Measurements from ENCODE around the gene PLS3. TPM values are rescaled to one million over a fixed set of nuclear protein-coding genes. Genes with fewer than 3 reads are reported as not detected.

PLS3 gene, protein sequence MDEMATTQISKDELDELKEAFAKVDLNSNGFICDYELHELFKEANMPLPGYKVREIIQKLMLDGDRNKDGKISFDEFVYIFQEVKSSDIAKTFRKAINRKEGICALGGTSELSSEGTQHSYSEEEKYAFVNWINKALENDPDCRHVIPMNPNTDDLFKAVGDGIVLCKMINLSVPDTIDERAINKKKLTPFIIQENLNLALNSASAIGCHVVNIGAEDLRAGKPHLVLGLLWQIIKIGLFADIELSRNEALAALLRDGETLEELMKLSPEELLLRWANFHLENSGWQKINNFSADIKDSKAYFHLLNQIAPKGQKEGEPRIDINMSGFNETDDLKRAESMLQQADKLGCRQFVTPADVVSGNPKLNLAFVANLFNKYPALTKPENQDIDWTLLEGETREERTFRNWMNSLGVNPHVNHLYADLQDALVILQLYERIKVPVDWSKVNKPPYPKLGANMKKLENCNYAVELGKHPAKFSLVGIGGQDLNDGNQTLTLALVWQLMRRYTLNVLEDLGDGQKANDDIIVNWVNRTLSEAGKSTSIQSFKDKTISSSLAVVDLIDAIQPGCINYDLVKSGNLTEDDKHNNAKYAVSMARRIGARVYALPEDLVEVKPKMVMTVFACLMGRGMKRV
- 132 TPM for polyA plus RNA-seq (2013, experiment 1 of 2)
- polyA plus RNA-seq (2013, experiment 2 of 2): 135 TPM

- peak; percentile 89 for DNase-seq
- peak within 1 kb of the TSS; percentile 43 for H4K91ac ChIP-seq (ENCODE audit: low read length)
- peak within 1 kb of the TSS in 1 of 2 experiments; percentile 53 for H3K14ac ChIP-seq (ENCODE audit: low read length in 2 of 2)
- peak within 1 kb of the TSS in 1 of 2 experiments; percentile 54 for H2BK12ac ChIP-seq (ENCODE audit: low read length in 2 of 2)
- no peak within 1 kb of the TSS for H2AK5ac ChIP-seq (ENCODE audit: low read length, severe bottlenecking)
- WGBS: 0% methylated on average over 11 of the region's 40 CpGs
- H3K27me3 ChIP-seq (ENCODE audit: control insufficient read depth in 1 of 2, insufficient read depth in 1 of 2, low read length in 2 of 2): peaks cover 0 to 33% of the 10 kb centered on the region in 2 experiments
- peak within 1 kb of the TSS; percentile 52 for H2BK15ac ChIP-seq (ENCODE audit: low read depth, poor library complexity, severe bottlenecking)
- peak within 1 kb of the TSS; percentile 60 for H3K4me2 ChIP-seq (ENCODE audit: low read length, poor library complexity, severe bottlenecking)
- H3K18ac ChIP-seq (ENCODE audit: low read depth in 1 of 2, low read length in 2 of 2): peak within 1 kb of the TSS; percentile 91 to 97
- H3K9me3 ChIP-seq (ENCODE audit: control insufficient read depth, low read length): no peaks in the 10 kb centered on the region
- H3K79me1 ChIP-seq (replicated peaks; ENCODE audit: low read length, poor library complexity, severe bottlenecking): no peaks in the 10 kb centered on the region
- peak within 1 kb of the TSS; percentile 92 for H3K27ac ChIP-seq (ENCODE audit: low read length, poor library complexity, severe bottlenecking)
- H3K36me3 ChIP-seq (ENCODE audit: control insufficient read depth in 1 of 2, insufficient read depth in 2 of 2, low read depth in 1 of 2, low read length in 2 of 2): no peaks in the 10 kb centered on the region
- peak within 1 kb of the TSS; percentile 94 for H3K9ac ChIP-seq (ENCODE audit: low read length)
- peak within 1 kb of the TSS; percentile 58 for H2BK120ac ChIP-seq (ENCODE audit: low read depth, low read length)
- H3K4me3 ChIP-seq (ENCODE audit: insufficient read depth in 1 of 2, low read depth in 1 of 2, low read length in 2 of 2): peak within 1 kb of the TSS; percentile 62 to 83
- H4K8ac ChIP-seq (ENCODE audit: low read length): peak within 1 kb of the TSS; percentile 84
- peak within 1 kb of the TSS; percentile 42 for H2AFZ ChIP-seq (ENCODE audit: low read depth, low read length)
- H3K23ac ChIP-seq (ENCODE audit: low read length in 2 of 2): peak within 1 kb of the TSS in 1 of 2 experiments; percentile 24
- H3K4me1 ChIP-seq (ENCODE audit: control insufficient read depth, insufficient read depth, low read depth, low read length): no peaks in the 10 kb centered on the region
- peak within 1 kb of the TSS; percentile 33 for H2BK5ac ChIP-seq (ENCODE audit: low read depth, low read length, poor library complexity, severe bottlenecking)
- H3K4ac ChIP-seq (ENCODE audit: low read depth in 1 of 2, low read length in 2 of 2): peak within 1 kb of the TSS; percentile 51 to 82
Observed at GRCh38 chrX:115560978-115561604, at the start of gene PLS3. Gene PLS3 (plus strand): TSS chrX:115561174. CDS start chrX:115610251, 49,077 bp downstream.

GRCh38 chrX:115518113-115518512 lies 42.9 kb upstream of the PLS3 start:
- no peak overlapping the region for H4K91ac ChIP-seq (ENCODE audit: low read length)
- no peak overlapping the region for H3K4ac ChIP-seq (ENCODE audit: low read depth in 1 of 2, low read length in 2 of 2)
- no CpG with 5 or more reads among the region's 2 CpGs for WGBS

GRCh38 chrX:115521741-115522140 lies 39.2 kb upstream of the PLS3 start:
- Histone ChIP-seq H2BK5ac (ENCODE audit: low read depth, low read length, poor library complexity, severe bottlenecking) (no peak overlapping the region), H3K9me3 (ENCODE audit: control insufficient read depth, low read length) (no peaks in the 10 kb centered on the region), H3K79me1 (replicated peaks; ENCODE audit: low read length, poor library complexity, severe bottlenecking) (no peaks in the 10 kb centered on the region), H3K27ac (ENCODE audit: low read length, poor library complexity, severe bottlenecking) (no peak overlapping the region), H4K91ac (ENCODE audit: low read length) (no peak overlapping the region), H3K23ac (ENCODE audit: low read length in 2 of 2) (no peak overlapping the region), H2AFZ (ENCODE audit: low read depth, low read length) (no peak overlapping the region), H3K36me3 (ENCODE audit: control insufficient read depth in 1 of 2, insufficient read depth in 2 of 2, low read depth in 1 of 2, low read length in 2 of 2) (no peaks in the 10 kb centered on the region), H3K18ac (ENCODE audit: low read depth in 1 of 2, low read length in 2 of 2) (no peak overlapping the region), H3K4me2 (ENCODE audit: low read length, poor library complexity, severe bottlenecking) (no peak overlapping the region), H3K14ac (ENCODE audit: low read length in 2 of 2) (no peak overlapping the region), H3K27me3 (ENCODE audit: control insufficient read depth in 1 of 2, insufficient read depth in 1 of 2, low read length in 2 of 2) (peaks cover 0 to 3% of the 10 kb centered on the region in 2 experiments), H3K4ac (ENCODE audit: low read depth in 1 of 2, low read length in 2 of 2) (no peak overlapping the region), H3K4me3 (ENCODE audit: insufficient read depth in 1 of 2, low read depth in 1 of 2, low read length in 2 of 2) (no peak overlapping the region), H2BK120ac (ENCODE audit: low read depth, low read length) (no peak overlapping the region), H3K4me1 (ENCODE audit: control insufficient read depth, insufficient read depth, low read depth, low read length) (no peaks in the 10 kb centered on the region), H2BK15ac (ENCODE audit: low read depth, poor library complexity, severe bottlenecking) (no peak overlapping the region), H2BK12ac (ENCODE audit: low read length in 2 of 2) (no peak overlapping the region), H4K8ac (ENCODE audit: low read length) (no peak overlapping the region), H2AK5ac (ENCODE audit: low read length, severe bottlenecking) (no peak overlapping the region), H3K9ac (ENCODE audit: low read length) (no peak overlapping the region)
- no CpG with 5 or more reads among the region's 1 CpG for WGBS
- DNase-seq: peak; percentile 22

More at GRCh38 chrX:115518113-115518512, 42.9 kb upstream of the PLS3 start:
- no peak overlapping the region for H3K27ac ChIP-seq (ENCODE audit: low read length, poor library complexity, severe bottlenecking)
- no peak overlapping the region for H2BK5ac ChIP-seq (ENCODE audit: low read depth, low read length, poor library complexity, severe bottlenecking)
- H2BK120ac ChIP-seq (ENCODE audit: low read depth, low read length): no peak overlapping the region
- no peak overlapping the region for H2AFZ ChIP-seq (ENCODE audit: low read depth, low read length)
- no peak for DNase-seq
- no peak overlapping the region for H3K23ac ChIP-seq (ENCODE audit: low read length in 2 of 2)
- no peak overlapping the region for H2BK15ac ChIP-seq (ENCODE audit: low read depth, poor library complexity, severe bottlenecking)
- no peaks in the 10 kb centered on the region for H3K36me3 ChIP-seq (ENCODE audit: control insufficient read depth in 1 of 2, insufficient read depth in 2 of 2, low read depth in 1 of 2, low read length in 2 of 2)
- no peak overlapping the region for H3K18ac ChIP-seq (ENCODE audit: low read depth in 1 of 2, low read length in 2 of 2)
- no peaks in the 10 kb centered on the region for H3K79me1 ChIP-seq (replicated peaks; ENCODE audit: low read length, poor library complexity, severe bottlenecking)
- H3K4me3 ChIP-seq (ENCODE audit: insufficient read depth in 1 of 2, low read depth in 1 of 2, low read length in 2 of 2): no peak overlapping the region
- peaks cover 0 to 12% of the 10 kb centered on the region in 2 experiments for H3K27me3 ChIP-seq (ENCODE audit: control insufficient read depth in 1 of 2, insufficient read depth in 1 of 2, low read length in 2 of 2)
- H2AK5ac ChIP-seq (ENCODE audit: low read length, severe bottlenecking): no peak overlapping the region
- no peak overlapping the region for H4K8ac ChIP-seq (ENCODE audit: low read length)
- H3K4me1 ChIP-seq (ENCODE audit: control insufficient read depth, insufficient read depth, low read depth, low read length): no peaks in the 10 kb centered on the region
- H3K9ac ChIP-seq (ENCODE audit: low read length): no peak overlapping the region
- H3K14ac ChIP-seq (ENCODE audit: low read length in 2 of 2): no peak overlapping the region
- no peak overlapping the region for H3K4me2 ChIP-seq (ENCODE audit: low read length, poor library complexity, severe bottlenecking)
- no peak overlapping the region for H2BK12ac ChIP-seq (ENCODE audit: low read length in 2 of 2)
- H3K9me3 ChIP-seq (ENCODE audit: control insufficient read depth, low read length): no peaks in the 10 kb centered on the region

DNA sequence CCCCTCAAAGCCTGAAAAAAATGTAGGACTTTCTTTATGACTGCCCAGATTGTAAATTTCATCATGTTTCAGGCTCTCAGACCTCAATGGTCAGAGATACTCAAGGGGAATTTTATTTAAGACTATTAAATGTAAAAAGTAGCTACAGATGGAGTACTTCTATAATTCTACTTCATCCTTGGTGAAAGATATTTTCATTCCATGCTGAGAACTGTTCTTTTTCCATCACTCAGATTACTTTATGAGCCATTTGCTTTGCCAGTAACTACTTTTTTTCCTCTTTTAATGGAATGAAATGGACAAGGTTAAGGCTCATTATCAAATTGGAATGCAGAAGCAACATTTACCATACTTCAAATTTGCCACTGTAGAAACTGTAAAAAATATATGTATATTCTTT lies 38.0 kb upstream of the PLS3 start:
- Histone ChIP-seq H3K4me3 (ENCODE audit: insufficient read depth in 1 of 2, low read depth in 1 of 2, low read length in 2 of 2) (no peak overlapping the region), H3K4me1 (ENCODE audit: control insufficient read depth, insufficient read depth, low read depth, low read length) (no peaks in the 10 kb centered on the region), H2BK5ac (ENCODE audit: low read depth, low read length, poor library complexity, severe bottlenecking) (no peak overlapping the region), H2AFZ (ENCODE audit: low read depth, low read length) (no peak overlapping the region), H3K79me1 (replicated peaks; ENCODE audit: low read length, poor library complexity, severe bottlenecking) (no peaks in the 10 kb centered on the region), H2BK120ac (ENCODE audit: low read depth, low read length) (no peak overlapping the region), H3K18ac (ENCODE audit: low read depth in 1 of 2, low read length in 2 of 2) (no peak overlapping the region), H4K8ac (ENCODE audit: low read length) (no peak overlapping the region), H3K23ac (ENCODE audit: low read length in 2 of 2) (no peak overlapping the region), H3K27me3 (ENCODE audit: control insufficient read depth in 1 of 2, insufficient read depth in 1 of 2, low read length in 2 of 2) (peaks cover 0 to 6% of the 10 kb centered on the region in 2 experiments), H3K4me2 (ENCODE audit: low read length, poor library complexity, severe bottlenecking) (no peak overlapping the region), H3K9ac (ENCODE audit: low read length) (no peak overlapping the region), H3K27ac (ENCODE audit: low read length, poor library complexity, severe bottlenecking) (no peak overlapping the region), H3K14ac (ENCODE audit: low read length in 2 of 2) (no peak overlapping the region), H2BK12ac (ENCODE audit: low read length in 2 of 2) (no peak overlapping the region), H3K4ac (ENCODE audit: low read depth in 1 of 2, low read length in 2 of 2) (no peak overlapping the region), H2BK15ac (ENCODE audit: low read depth, poor library complexity, severe bottlenecking) (no peak overlapping the region), H3K36me3 (ENCODE audit: control insufficient read depth in 1 of 2, insufficient read depth in 2 of 2, low read depth in 1 of 2, low read length in 2 of 2) (no peaks in the 10 kb centered on the region), H4K91ac (ENCODE audit: low read length) (no peak overlapping the region), H3K9me3 (ENCODE audit: control insufficient read depth, low read length) (no peaks in the 10 kb centered on the region), H2AK5ac (ENCODE audit: low read length, severe bottlenecking) (no peak overlapping the region)
- DNase-seq: no peak

Measured in mesenchymal stem cell (in vitro differentiated cells and primary cell).